CD14-positive monocyte (primary cell): ENCODE results near the gene MICALL2. TPM values are rescaled to one million over a fixed set of nuclear protein-coding genes. Genes with fewer than 3 reads are reported as not detected.

ENCODE experiments used
- DNase-seq, 3 donors: peaks; one replicate each; pipeline ENCODE4 v3.0.0-alpha.2; 2011 to 2022
- H2AFZ ChIP-seq: 2 replicates; pipeline ENCODE4 v1.6.0; 2012; ENCODE audit warnings: mild to moderate bottlenecking, low read depth, low read length, inconsistent platforms; ENCODE audit not compliant: insufficient read depth, poor library complexity, severe bottlenecking
- H3K27ac ChIP-seq, 2 donors: 1 replicate in 1 of 2; 2 replicates in 1 of 2; pipeline ENCODE4 v1.5.1; 2012 to 2013; ENCODE audit warnings: low read length in 2 of 2, control low read depth in 1 of 2, inconsistent platforms in 1 of 2, low read depth in 1 of 2, mild to moderate bottlenecking in 1 of 2
- H3K27me3 ChIP-seq, 2 donors: one replicate each; pipeline versions ENCODE4 v1.6.0 to v1.6.1; 2011 to 2013; ENCODE audit warnings: low read length in 2 of 2; ENCODE audit not compliant: control insufficient read depth in 2 of 2, insufficient read depth in 2 of 2
- H3K36me3 ChIP-seq, 2 donors: replicated peaks in 1 of 2; 1 replicate in 1 of 2; 2 replicates in 1 of 2; pipeline versions ENCODE4 v1.5.1 to v1.6.1; 2012 to 2013; ENCODE audit warnings: low read length in 2 of 2, control low read depth in 1 of 2, inconsistent platforms in 1 of 2, mild to moderate bottlenecking in 1 of 2; ENCODE audit not compliant: insufficient read depth in 2 of 2, control insufficient read depth in 1 of 2
- H3K4me1 ChIP-seq, 2 donors: 1 replicate in 1 of 2; 2 replicates in 1 of 2; pipeline versions ENCODE4 v1.5.1 to v1.6.1; 2012 to 2013; ENCODE audit warnings: low read length in 2 of 2, control low read depth in 1 of 2, inconsistent platforms in 1 of 2, mild to moderate bottlenecking in 1 of 2, moderate library complexity in 1 of 2; ENCODE audit not compliant: insufficient read depth in 2 of 2, control insufficient read depth in 1 of 2
- H3K4me2 ChIP-seq: replicated peaks from 2 replicates; pipeline ENCODE3; 2012; ENCODE audit warnings: low read length, moderate library complexity, mild to moderate bottlenecking; ENCODE audit not compliant: poor library complexity, severe bottlenecking; ENCODE audit errors: extremely low read depth
- H3K4me3 ChIP-seq, 3 experiments: fragments of 200-600 bp in 1 of 3; sonication (generic) in 1 of 3; replicated peaks in 1 of 3; 1 replicate in 2 of 3; 2 replicates in 1 of 3; pipeline ENCODE4 v1.5.1; 2011 to 2013; ENCODE audit warnings: low read length in 3 of 3, mild to moderate bottlenecking in 3 of 3, control low read depth in 2 of 3, low read depth in 2 of 3, inconsistent platforms in 1 of 3, moderate library complexity in 1 of 3
- H3K79me2 ChIP-seq: 2 replicates; pipeline ENCODE4 v1.6.0; 2012; ENCODE audit warnings: mild to moderate bottlenecking, control low read depth, inconsistent platforms, low read length, moderate library complexity; ENCODE audit not compliant: insufficient read depth
- H3K9ac ChIP-seq: 2 replicates; pipeline ENCODE4 v1.6.0; 2017; ENCODE audit warnings: low read length, mild to moderate bottlenecking; ENCODE audit not compliant: insufficient read depth, poor library complexity, severe bottlenecking
- H3K9me3 ChIP-seq, 2 donors: replicated peaks in 1 of 2; 1 replicate in 1 of 2; 2 replicates in 1 of 2; pipeline versions ENCODE4 v1.5.1 to v1.6.1; 2012 to 2013; ENCODE audit warnings: low read length in 2 of 2, control low read depth in 1 of 2; ENCODE audit not compliant: control insufficient read depth in 1 of 2, insufficient read depth in 1 of 2
- H4K20me1 ChIP-seq: 2 replicates; pipeline ENCODE4 v1.6.0; 2012; ENCODE audit warnings: mild to moderate bottlenecking, low read length, control low read depth, moderate library complexity; ENCODE audit not compliant: insufficient read depth
- H3K27ac Mint-ChIP-seq, 7 donors: one replicate each; pipeline ENCODE4 v1.8.0; 2020; ENCODE audit warnings: mild to moderate bottlenecking in 7 of 7, mixed read lengths in 7 of 7, moderate library complexity in 6 of 7, inconsistent platforms in 2 of 7
- H3K27me3 Mint-ChIP-seq, 3 donors: one replicate each; pipeline ENCODE4 v1.8.0; 2021 to 2022; ENCODE audit warnings: low read depth in 3 of 3, mild to moderate bottlenecking in 3 of 3, mixed read lengths in 3 of 3, moderate library complexity in 3 of 3, inconsistent platforms in 1 of 3
- H3K36me3 Mint-ChIP-seq, 2 donors: one replicate each; pipeline ENCODE4 v1.8.0; 2020; ENCODE audit warnings: mixed read lengths in 2 of 2, inconsistent platforms in 1 of 2, mild to moderate bottlenecking in 1 of 2
- H3K4me1 Mint-ChIP-seq: one replicate; pipeline ENCODE4 v1.8.0; 2020; ENCODE audit warnings: mild to moderate bottlenecking, mixed read lengths
- H3K4me3 Mint-ChIP-seq, 2 donors: one replicate each; pipeline ENCODE4 v1.8.0; 2020; ENCODE audit warnings: mild to moderate bottlenecking in 2 of 2, mixed read lengths in 2 of 2, moderate library complexity in 1 of 2
- H3K9me3 Mint-ChIP-seq, 7 donors: one replicate each; pipeline ENCODE4 v1.8.0; 2020 to 2022; ENCODE audit warnings: mixed read lengths in 7 of 7, mild to moderate bottlenecking in 6 of 7, moderate library complexity in 6 of 7, inconsistent platforms in 2 of 7
- WGBS: methylation state at CpG from one replicate; pipeline ENCODE4 v1.1.5; 2013; ENCODE audit warnings: missing lambda C conversion rate; ENCODE audit not compliant: insufficient coverage; 5-methylcytosine and 5-hydroxymethylcytosine counted together
- intact Hi-C, 2 donors: fragments of 100-400 bp; cut with micrococcal nuclease; formaldehyde crosslinking; loops; one replicate each; pipeline versions ENCODE4 v1.15.0 to v1.15.1; 2023
- polyA plus RNA-seq, 3 donors: library from polyadenylated mRNA; depleted of rRNA in 1 of 3; unstranded in 2 of 3; stranded (reverse) in 1 of 3; fragments of 300-500 nt in 2 of 3; fragments of >200 nt in 1 of 3; fragmentation: Illumina TruSeq in 2 of 3; gene quantifications; 1 replicate in 2 of 3; 2 replicates in 1 of 3; pipeline ENCODE4 v1.2.3, GENCODE V29; 2012 to 2021
- TF ChIP-seq, protein P1 (sequence below): fragments of 200-600 bp; IDR thresholded peaks from one replicate; pipeline ENCODE4 v1.8.0; 2022; ENCODE audit warnings: antibody characterized with exemption, mild to moderate bottlenecking

Gene MICALL2
- polyA plus RNA-seq, 3 donors: 0.14 to 7.2 (median 0.72) TPM

DNA sequence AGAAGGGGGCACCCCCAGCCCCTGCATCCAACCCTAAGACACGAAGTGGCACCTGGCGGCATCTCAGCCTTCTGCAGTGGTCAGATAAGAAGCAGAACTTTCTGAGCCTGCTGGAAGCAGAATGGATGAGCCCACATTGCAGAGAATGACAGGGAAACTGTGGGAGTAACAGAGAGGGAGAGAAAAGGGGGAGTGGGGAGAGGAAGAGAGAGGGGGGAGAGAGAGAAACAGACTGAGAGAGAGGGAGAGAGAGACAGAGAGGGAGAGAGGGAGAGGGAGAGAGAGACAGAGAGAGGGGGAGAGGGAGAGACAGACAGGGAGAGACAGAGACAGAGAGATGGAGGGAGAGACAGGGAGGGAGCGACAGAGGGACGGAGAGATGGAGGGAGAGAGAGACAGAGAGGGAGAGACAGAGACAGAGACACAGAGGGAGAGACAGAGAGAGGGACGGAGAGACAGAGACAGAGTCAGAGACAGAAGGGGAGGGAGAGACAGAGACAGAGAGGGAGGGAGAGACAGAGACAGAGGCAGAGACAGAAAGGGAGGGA lies 35.9 kb downstream of the MICALL2 start:
- H3K27ac ChIP-seq: no peak overlapping the region
- no peaks in the 10 kb centered on the region for H3K79me2 ChIP-seq
- Mint-ChIP-seq H3K27ac (peak overlapping the region in 1 of 7 donors; percentile 11), H3K27me3 (peaks cover 15 to 30% (median 21%) of the 10 kb centered on the region in 3 donors), H3K36me3 (no peaks in the 10 kb centered on the region), H3K4me1 (peaks cover 1% of the 10 kb centered on the region), H3K4me3 (peak overlapping the region in 1 of 2 donors; percentile 42), H3K9me3 (peaks cover 0 to 6% (median 0%) of the 10 kb centered on the region in 7 donors)
- no peak overlapping the region for H3K4me2 ChIP-seq
- no peaks in the 10 kb centered on the region for H4K20me1 ChIP-seq
- intact Hi-C loops: no loop called here
- 75% methylated on average over 4 of the region's 5 CpGs for WGBS
- H3K9me3 ChIP-seq: no peaks in the 10 kb centered on the region
- TF ChIP-seq, protein P1, sequence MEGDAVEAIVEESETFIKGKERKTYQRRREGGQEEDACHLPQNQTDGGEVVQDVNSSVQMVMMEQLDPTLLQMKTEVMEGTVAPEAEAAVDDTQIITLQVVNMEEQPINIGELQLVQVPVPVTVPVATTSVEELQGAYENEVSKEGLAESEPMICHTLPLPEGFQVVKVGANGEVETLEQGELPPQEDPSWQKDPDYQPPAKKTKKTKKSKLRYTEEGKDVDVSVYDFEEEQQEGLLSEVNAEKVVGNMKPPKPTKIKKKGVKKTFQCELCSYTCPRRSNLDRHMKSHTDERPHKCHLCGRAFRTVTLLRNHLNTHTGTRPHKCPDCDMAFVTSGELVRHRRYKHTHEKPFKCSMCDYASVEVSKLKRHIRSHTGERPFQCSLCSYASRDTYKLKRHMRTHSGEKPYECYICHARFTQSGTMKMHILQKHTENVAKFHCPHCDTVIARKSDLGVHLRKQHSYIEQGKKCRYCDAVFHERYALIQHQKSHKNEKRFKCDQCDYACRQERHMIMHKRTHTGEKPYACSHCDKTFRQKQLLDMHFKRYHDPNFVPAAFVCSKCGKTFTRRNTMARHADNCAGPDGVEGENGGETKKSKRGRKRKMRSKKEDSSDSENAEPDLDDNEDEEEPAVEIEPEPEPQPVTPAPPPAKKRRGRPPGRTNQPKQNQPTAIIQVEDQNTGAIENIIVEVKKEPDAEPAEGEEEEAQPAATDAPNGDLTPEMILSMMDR: no peak
- H3K27me3 ChIP-seq: peaks cover 0 to 7% of the 10 kb centered on the region in 2 donors
- H2AFZ ChIP-seq: no peak overlapping the region
- DNase-seq: no peak
- no peaks in the 10 kb centered on the region for H3K36me3 ChIP-seq
- no peaks in the 10 kb centered on the region for H3K4me1 ChIP-seq
- no peak overlapping the region for H3K4me3 ChIP-seq
- H3K9ac ChIP-seq: no peak overlapping the region

DNA sequence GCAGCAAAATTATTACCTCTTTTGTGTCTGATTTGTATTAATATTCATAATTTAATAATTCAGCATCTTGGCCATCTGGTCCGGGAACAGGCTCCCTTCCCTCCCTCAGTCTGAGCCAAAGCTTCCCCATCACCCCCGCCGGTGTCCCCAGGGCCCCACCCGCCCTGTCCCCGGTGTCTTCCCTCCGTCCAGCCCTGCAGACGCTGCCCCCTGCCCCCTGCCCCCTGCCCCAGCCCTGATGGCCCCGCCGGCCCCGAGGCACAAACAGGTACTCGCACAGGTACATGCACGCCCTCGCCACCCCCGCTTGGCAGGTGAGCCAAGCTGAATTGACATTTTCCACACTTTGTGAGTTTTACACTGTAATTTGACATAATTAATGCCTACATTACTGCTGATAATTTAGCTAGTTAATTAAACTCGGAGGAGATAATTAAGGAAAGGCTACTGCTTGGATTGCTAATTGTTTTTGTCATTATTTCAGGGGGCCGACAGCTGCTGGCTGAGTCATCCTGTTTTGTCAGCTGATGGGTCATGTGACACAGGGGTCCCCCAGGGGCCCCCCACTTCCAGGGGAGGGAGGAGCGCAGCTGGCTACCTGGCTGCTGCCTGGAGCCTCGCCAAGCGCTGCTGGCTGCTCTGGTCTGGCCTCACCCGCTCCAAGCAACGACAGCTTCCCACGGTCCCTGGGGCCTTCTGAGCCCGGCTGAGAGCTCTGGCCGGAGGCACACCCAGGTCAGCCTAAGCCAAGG lies 36.6 kb downstream of the MICALL2 start:
- Mint-ChIP-seq H3K36me3 (no peaks in the 10 kb centered on the region), H3K9me3 (peaks cover 0 to 6% (median 1%) of the 10 kb centered on the region in 7 donors), H3K4me3 (peak overlapping the region in 1 of 2 donors; percentile 40), H3K27ac (no peak overlapping the region), H3K4me1 (peaks cover 4% of the 10 kb centered on the region), H3K27me3 (peaks cover 16 to 33% (median 21%) of the 10 kb centered on the region in 3 donors)
- H3K79me2 ChIP-seq: no peaks in the 10 kb centered on the region
- H3K9ac ChIP-seq: no peak overlapping the region
- H3K4me2 ChIP-seq: no peak overlapping the region
- no peaks in the 10 kb centered on the region for H3K9me3 ChIP-seq
- H3K36me3 ChIP-seq: no peaks in the 10 kb centered on the region
- H3K27ac ChIP-seq: no peak overlapping the region
- no peaks in the 10 kb centered on the region for H3K4me1 ChIP-seq
- no peak for DNase-seq
- no peak overlapping the region for H3K4me3 ChIP-seq
- 2% methylated on average over 9 of the region's 24 CpGs for WGBS
- TF ChIP-seq, protein P1: no peak
- intact Hi-C loops: no loop called here
- no peaks in the 10 kb centered on the region for H4K20me1 ChIP-seq
- H2AFZ ChIP-seq: no peak overlapping the region
- peaks cover 0 to 7% of the 10 kb centered on the region in 2 donors for H3K27me3 ChIP-seq
